HEK293T (cell line): ENCODE data around the gene PTPRG.

Experiments used
- BHLHE40 ChIP-seq: fragments of 450-650 bp; IDR thresholded peaks from 2 replicates; pipeline ENCODE4 v1.6.1; 2016; ENCODE audit warnings: mild to moderate bottlenecking, moderate library complexity, borderline replicate concordance
- FOXM1 ChIP-seq: fragments of 450-650 bp; IDR thresholded peaks from 2 replicates; pipeline ENCODE4 v1.6.1; 2017; ENCODE audit warnings: mild to moderate bottlenecking, borderline replicate concordance
- HDGF ChIP-seq: fragments of 450-650 bp; IDR thresholded peaks from 2 replicates; pipeline ENCODE4 v1.6.1; 2017; ENCODE audit warnings: antibody characterized with exemption, borderline replicate concordance
- L3MBTL2 ChIP-seq: fragments of 450-650 bp; conservative IDR thresholded peaks from 2 replicates; pipeline ENCODE4 v1.6.1; 2016; ENCODE audit warnings: mild to moderate bottlenecking
- SP1 ChIP-seq: fragments of 450-650 bp; IDR thresholded peaks from 2 replicates; pipeline ENCODE4 v1.6.1; 2017
- TARDBP ChIP-seq: fragments of 450-650 bp; IDR thresholded peaks from 2 replicates; pipeline ENCODE4 v1.6.1; 2016
- ZNF384 ChIP-seq: fragments of 450-650 bp; IDR thresholded peaks from 2 replicates; pipeline ENCODE4 v1.6.1; 2016
- TF ChIP-seq, protein P1 (sequence below): fragments of 450-650 bp; IDR thresholded peaks from 2 replicates; pipeline ENCODE4 v1.6.1; 2016

DNA sequence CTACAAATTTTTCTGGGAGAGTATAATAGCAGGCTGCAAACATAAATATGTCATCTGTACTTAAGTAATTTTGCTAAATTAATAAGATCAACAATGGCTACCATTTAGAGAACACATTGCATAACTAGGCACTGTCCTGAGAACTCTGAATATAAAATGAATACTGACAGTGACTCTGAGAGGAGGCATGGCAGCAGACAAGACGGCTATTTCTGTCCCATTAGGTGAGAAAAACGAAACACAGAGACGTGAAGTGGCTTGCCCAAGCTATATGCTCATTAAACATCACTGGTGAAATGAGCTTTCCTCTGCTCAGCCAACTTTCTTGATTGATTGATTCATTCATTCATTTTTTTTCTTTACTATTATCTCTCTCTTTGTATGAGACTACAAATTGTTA, 384.3 kb downstream of the PTPRG start:
- TF ChIP-seq HDGF: no peak
- TF ChIP-seq TARDBP: no peak
- TF ChIP-seq L3MBTL2: no peak
- TF ChIP-seq, protein P1, sequence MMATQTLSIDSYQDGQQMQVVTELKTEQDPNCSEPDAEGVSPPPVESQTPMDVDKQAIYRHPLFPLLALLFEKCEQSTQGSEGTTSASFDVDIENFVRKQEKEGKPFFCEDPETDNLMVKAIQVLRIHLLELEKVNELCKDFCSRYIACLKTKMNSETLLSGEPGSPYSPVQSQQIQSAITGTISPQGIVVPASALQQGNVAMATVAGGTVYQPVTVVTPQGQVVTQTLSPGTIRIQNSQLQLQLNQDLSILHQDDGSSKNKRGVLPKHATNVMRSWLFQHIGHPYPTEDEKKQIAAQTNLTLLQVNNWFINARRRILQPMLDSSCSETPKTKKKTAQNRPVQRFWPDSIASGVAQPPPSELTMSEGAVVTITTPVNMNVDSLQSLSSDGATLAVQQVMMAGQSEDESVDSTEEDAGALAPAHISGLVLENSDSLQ: no peak
- no peak for TF ChIP-seq ZNF384
- TF ChIP-seq BHLHE40: no peak
- no peak for TF ChIP-seq SP1
- TF ChIP-seq FOXM1: no peak
